Stimulated activated CD8-positive, alpha-beta memory T cell treated with anti-CD3 and anti-CD28 coated beads, Interleukin-4, amount 100 ng/mL, for 1 hour (primary cell): ENCODE measurements around the gene HSPA9.
"Not testable (repeated sequence)": the region's sequence is repeated elsewhere in the genome, so short reads cannot be mapped to it uniquely, and the experiment has no call there.

ENCODE experiments used
- DNase-seq, 2 donors: peaks; one replicate each; pipeline ENCODE4 v3.0.0-alpha.2; 2020; ENCODE audit warnings: low read depth in 2 of 2, low spot score in 1 of 2

HSPA9 gene

DNA sequence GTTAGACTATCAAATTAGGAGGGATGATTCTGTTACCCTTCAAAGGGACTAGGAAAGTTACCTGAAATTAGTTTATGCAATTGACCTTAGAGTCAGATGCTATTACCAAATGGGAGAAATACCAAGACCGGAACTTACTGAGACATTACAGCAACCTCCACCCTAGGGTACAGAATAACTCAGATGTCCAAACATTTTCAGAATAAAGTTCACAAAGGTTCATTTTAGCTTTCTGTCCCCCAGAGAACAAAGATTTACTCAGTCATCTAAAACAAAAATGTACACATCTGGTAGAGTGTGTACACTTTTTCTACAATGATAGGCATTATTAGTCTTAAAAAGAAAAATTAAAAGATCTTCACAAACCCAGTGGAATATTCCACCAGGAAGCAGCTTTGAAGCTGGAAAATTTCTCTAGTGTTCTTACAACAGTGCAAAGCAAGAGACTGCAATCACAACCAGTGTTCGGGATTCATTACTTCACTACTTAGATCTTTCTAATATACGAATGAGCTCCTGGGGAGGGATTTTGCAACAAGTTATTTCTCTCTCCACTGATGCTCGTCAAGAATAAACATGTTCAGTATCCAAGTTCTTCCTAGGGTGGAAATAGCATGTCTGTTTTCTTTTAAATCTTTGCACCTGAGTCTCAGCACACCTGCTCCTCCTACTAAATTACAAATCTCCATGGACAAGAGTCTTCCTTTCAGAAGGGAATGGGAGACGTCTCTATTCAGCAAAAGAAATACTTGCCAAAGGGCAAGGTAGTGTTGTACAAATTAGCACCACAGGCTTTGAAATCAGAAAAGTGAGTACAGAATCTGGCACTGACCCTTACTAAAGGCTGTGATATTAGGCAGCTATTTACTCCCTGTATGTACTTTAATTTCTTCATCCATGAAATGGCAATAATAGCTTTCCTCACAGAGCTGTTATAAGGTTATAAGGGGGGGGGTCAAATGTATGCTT, 40.9 kb downstream of the HSPA9 start:
- DNase-seq, result no peak

DNA sequence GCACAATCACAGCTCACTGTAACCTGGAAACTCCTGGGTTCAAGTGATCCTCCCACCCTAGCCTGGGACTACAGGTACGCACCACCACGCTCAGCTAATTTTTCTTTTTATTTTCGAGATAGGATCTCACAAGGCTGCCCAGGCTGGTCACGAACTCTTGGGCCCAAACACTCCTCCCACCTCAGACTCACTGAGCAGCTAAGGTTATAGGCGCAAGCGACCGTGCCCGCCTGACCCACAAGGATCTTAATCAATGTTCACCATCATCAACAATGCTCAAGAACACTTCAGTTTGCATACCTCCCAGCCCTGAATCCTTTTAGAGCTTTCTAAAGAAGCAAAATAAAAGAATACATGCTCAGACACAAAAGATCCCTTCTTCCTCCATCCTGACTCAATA, 45.4 kb downstream of the HSPA9 start:
- DNase-seq, result no peak

DNA sequence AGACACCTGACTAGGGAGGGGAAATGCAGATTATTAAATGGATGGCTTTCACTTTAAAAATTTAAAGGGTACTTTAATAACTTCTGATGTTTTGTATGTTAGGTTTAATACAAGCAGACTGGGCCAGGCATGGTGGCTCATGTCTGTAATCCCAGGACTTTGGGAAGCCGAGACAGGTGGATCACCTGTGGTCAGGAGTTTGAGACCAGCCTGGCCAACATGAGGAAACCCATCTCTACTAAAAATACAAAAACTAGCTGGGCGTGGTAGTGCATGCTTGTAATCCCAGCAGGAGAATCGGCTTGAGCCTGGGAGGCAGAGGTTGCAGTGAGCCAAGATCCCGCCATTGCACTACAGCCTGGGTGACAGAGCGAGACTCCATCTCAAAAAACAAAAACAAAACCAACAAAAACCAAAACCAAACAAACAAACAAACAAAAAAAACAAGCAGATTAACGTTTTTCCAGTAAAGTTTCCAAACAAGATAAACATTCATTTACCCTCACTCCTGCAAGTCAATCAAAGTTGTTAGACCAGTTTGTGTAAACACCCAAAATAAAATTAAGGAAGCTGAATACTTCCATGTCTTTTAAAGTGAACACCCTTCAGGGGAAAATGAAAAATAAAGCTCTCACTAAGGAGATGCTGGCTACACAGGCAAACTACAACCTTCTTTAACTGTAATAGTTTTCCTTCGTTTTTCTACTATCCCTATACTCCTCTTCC, 46.3 kb downstream of the HSPA9 start:
- DNase-seq, result no peak

GRCh38 chr5:138528208-138528607, 47.0 kb downstream of the HSPA9 start:
- DNase-seq, result no peak

- DNase-seq, result no peak
Observed at GRCh38 chr5:138527170-138527569, 48.0 kb downstream of the HSPA9 start.

- DNase-seq, result no peak
Observed at GRCh38 chr5:138523406-138523805, 51.8 kb downstream of the HSPA9 start.

DNA sequence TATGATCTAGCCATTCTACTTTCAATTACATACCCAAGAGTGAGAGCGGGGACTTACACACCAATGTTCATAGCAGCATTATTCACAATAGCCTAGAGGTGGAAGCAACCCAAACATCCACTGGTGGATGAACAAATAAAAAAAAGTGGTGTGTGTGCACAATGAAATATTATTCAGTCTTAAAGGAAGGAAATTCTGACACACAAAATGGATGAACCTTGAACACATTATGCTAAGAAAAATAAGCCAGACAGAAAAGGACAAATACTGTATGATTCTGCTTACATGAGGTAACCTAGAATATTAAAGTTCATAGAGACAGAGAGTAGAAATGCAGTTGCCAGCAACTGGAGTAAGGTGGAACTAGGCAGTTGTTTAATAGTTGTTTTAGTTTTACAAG, 54.2 kb downstream of the HSPA9 start:
- DNase-seq, result no peak

GRCh38 chr5:138517437-138517836, 57.8 kb downstream of the HSPA9 start:
- no peak for DNase-seq

- DNase-seq, result no peak
Observed at GRCh38 chr5:138515556-138516245, 59.5 kb downstream of the HSPA9 start.

GRCh38 chr5:138514021-138514420, 61.2 kb downstream of the HSPA9 start:
- no peak for DNase-seq

GRCh38 chr5:138508958-138509357, 66.2 kb downstream of the HSPA9 start:
- no peak for DNase-seq

- DNase-seq, result not testable (repeated sequence)
Observed at GRCh38 chr5:138507485-138507884, 67.7 kb downstream of the HSPA9 start.

DNA sequence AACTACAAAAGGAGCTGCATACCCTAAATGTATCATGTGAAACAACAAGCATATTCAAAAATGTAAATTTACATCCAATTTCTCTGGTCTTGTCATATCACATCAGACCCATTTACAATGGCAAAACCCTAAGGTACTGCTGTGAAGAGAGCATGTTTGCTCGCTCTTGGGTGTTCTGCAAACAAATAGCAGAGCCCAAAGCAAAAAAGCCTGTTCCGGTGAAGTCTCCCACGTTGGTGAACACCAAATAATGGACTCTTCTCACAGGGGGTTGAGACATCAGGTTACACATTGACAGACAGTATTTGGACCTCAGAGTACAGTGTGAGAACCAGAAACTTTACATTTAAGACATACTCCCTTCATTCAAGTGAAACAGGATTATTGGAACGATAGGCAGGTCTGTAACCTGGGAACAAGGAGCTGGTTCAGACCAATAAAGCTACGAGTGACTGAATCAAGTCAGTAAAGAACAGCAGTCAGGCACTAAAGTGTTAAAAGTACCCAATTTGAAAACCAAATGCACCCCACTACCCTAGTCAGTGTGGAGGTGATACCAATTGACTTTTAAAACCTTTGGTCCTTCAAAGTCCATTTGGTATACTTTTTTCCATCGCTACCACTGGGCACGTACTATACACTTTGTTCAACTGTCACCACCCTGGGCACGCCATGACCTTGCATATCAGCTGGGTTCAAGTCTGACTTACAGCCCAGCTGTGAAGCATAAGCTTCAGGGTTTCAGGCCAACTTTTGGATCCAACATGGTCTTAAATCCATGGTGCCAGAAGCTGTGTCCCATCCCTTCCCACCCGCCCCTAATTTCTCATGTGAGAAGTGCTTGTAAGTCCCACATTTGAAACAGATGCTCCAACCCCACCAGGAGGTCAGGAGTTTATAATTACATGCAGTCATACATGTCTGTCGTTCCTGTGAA, 68.6 kb downstream of the HSPA9 start:
- DNase-seq, result no peak

DNA sequence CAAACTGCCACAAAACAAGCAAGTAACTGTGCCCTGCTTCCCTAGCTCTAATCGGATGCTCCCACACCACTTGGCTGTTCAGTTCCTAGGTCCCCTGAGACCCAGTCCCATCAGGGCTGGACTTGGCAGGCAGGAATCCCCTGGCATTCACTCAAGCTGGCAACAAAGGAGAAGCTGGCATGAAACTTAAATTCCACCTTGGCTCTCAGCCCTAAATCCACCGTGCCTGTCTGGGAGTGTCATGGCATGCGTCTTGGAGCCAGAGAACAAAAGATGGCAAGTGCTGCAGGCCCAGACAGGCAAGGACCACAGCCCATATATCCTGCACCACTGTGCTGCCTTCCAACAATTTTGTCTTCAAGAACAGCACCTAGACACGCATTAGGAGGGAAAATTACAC, 70.4 kb downstream of the HSPA9 start:
- no peak for DNase-seq
